GM18505 (cell line): ENCODE data around the gene CXCR5.

ENCODE experiments used
- ATAC-seq: cut with Tn5 transposase; IDR thresholded peaks from one replicate; pipeline ENCODE4 v1.9.1; 2021; ENCODE audit not compliant: unreplicated experiment
- POLR2A ChIP-seq: IDR thresholded peaks from 4 replicates; pipeline ENCODE4 v1.6.1; 2011; ENCODE audit warnings: borderline replicate concordance; ENCODE audit not compliant: insufficient read depth, insufficient read length; ENCODE audit errors: extremely low read depth

CXCR5 gene

DNA sequence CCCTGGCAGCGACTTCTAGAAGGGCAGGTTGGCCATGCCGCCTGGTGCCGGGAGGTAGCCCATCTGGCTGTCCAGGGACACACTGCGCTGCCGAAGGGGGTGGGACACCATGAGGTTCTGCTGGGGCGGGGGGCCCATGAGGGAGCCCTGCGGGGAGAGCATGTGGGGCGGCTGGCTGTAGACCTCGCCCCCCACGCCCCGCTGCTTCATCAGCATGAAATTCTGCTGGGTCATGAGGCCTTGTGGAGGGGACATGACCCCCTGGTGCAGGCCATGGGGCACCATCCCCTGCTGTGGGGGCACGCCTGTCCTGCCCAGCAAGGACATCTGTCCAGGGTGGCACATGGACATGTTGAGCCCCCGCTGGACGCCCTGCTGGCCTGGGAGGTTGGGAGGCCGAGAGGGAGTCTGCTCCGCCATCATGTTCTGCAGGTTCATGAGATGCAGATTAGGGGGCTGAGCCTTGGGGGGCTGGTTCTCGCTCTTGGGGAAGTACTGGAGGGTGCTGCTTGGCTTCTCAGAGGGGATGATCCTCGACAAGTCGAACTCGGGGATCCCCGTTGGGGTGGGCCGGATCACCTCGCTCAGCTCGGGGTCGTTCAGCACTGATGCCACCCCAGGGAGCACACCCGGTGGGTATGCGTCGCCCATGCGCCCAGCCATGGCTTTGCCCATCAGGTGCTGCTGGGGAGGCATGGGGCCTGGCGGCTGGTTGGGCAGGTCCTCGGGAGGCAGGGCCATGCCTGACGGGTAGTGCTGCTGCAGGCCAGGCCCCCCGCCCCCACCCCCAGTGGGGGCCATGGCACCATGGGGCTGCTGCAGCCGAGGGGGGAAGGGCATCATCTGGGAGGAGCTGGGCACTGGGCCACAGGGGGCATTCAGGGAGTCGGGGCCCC is 15.0 kb downstream of the CXCR5 start:
- ATAC-seq, result no peak
- TF ChIP-seq POLR2A, result no peak

DNA sequence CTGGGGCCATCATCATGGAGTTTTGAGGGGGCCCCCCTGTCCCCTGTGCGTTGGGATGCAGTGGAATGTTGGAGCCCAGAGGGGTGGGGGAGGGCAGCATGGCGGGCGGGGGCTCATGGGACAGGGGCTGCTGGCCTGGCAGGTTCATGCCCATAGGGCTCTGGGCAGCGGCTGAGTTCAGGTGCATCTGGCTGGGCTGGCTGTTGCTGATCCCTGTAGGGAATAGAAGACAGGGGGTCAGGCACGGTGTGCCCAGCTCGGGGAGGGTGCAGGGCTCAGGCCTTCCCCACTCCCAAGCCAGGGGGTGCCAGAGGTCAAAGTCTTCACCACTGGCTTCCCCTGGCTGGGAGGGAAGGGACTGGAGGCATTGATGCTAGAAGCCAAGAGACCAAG is 15.6 kb downstream of the CXCR5 start:
- no peak for TF ChIP-seq POLR2A
- no peak for ATAC-seq

- ATAC-seq, result no peak
- no peak for TF ChIP-seq POLR2A
These were observed 16.1 kb downstream of the CXCR5 start for GRCh38 chr11:118899706-118900360.

GRCh38 chr11:118900535-118901384 is 17.1 kb downstream of the CXCR5 start:
- ATAC-seq, result no peak
- TF ChIP-seq POLR2A, result no peak

DNA sequence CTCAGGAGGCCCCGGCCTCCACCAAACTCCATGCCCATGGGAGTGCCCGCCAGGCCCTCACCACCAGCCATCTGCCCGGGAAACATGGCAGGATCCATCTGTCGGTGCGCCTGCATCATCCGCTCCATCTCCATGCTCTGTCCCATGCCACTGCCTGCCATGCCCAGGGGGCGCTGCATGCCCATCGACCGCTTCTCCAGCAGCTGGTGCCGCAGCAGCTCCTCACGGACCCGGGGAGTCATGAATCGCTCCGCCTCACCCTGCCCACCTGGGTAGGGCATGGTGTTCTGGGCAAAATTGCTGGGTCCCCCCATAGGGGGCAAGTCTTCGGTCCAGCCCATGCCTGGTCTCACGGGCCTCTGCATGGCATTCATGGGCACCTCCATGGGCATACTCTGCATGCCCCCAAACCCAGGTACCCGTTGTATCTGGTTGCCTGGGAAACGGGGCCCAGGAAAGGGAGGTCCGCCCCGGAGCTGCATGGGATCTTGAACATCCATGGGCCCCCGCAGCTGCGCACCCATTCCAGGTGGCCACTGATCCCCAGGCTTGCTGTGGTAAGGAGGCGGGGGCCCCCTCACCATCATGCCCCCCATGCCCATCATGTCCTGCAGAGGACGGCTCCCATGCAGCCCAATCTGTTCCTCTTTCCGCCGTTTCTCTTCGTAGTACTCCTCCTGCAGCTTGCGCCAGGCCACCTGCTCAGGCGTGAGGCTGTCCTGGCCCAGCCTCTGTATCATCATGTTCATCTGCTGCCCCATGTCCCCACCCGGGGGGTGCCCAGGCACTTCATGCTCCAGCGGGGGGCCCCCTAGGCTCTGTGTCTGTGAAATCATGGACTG is 18.0 kb downstream of the CXCR5 start:
- no peak for TF ChIP-seq POLR2A
- no peak for ATAC-seq

DNA sequence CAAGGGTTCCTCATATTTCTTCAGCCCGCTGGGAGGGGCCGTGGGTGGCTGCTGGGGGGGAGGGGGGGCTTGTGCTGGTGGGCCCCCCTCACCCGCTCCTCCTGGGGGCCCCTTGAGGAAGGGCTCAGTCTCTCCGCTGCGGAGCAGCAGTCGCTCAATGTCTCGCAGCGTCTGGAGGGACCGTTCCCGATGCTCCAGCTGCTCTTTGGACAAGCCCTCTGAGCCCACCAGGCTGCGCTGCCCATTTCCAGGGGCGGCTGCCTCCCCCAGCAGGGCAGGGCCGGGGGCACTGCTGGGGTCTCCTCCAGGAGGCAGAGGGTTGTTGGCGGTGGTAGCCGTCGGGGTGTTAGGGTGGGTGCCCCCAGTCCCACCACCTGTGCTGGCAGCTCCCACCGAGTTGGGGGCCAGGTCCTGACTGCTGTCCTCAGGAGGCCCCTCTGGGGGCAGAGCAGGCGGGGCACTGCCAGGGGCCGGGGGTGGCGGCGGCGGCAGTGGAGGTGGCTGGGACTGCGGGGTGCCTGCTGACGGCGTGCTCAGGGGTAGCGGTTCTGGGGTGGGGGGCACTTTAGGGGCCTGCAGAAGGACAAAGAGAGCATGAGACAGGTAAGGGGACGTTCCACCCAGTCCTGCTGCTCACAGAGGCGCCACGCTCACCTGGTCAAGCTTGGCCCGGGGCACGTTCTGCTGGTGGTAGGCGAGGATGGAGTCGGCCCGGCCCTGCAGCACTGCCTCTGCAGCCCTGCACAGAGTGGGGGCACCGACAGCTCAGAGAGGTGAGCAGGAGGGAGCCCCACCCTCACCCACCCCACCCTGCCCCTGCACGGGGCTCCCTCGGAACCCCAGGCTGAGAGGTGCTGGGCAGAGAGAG is 18.9 kb downstream of the CXCR5 start:
- TF ChIP-seq POLR2A, result no peak
- no peak for ATAC-seq

GRCh38 chr11:118903204-118904015 is 19.7 kb downstream of the CXCR5 start:
- TF ChIP-seq POLR2A, result no peak
- no peak for ATAC-seq

DNA sequence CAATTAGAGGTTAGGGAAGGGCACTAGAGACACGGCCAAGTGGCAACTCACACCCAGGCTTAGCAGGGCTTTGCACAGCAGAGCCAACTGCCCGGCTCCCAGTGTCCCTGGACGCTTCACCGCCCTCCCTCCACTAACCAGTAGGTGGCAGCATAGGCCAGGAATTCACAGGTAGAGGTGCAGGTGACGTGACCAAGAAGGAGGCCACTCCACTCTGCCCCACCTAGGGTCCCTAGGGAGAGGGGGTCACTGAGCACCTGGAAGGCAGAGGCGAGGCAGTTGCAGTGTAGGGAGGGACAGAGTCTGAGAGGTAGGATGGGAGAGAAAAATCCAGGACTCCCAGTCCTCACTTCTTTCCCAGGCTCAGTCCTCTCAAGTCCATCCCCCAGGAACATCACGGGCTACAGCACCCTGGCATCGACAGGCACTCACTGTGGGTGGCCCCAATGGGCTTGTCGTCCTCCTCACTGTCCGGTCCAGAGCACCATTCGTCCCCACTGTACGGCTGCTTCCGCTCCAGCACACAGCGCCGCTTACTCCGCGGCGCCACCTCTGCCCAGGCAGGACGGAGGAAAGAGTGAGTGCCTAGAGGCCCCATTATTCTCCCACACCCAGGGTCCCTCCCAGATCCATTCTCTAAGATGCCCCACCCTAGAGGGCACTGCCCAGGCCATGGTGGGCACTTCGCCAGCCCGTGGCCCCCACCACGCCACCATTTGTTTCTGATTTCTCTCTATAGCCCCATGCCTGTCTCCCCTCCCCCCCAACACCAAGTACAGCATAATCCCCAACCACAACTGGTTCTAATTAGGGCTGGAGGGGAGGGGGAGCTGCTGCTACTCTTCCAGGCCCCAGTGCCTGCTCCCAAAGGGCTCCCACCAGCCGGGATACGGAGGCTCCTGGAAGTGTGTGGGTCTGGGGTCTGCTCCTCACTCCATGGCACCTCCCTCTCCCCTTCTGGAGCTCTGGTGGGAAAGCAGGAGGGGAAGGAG is 23.7 kb downstream of the CXCR5 start:
- no peak for ATAC-seq
- TF ChIP-seq POLR2A, result no peak

GRCh38 chr11:118908264-118908663 is 24.6 kb downstream of the CXCR5 start:
- TF ChIP-seq POLR2A, result no peak
- ATAC-seq, result no peak
